Activated T-helper 1 cell treated with Interleukin-2 at 50 U/mL for 16 hours (primary cell): ENCODE data around the gene SIK3.
"Not testable (repeated sequence)": the region's sequence is repeated elsewhere in the genome, so short reads cannot be mapped to it uniquely, and the experiment has no call there.

Experiments used
- DNase-seq: peaks from one replicate; pipeline ENCODE4 v3.0.0-alpha.2; 2020; ENCODE audit warnings: low read depth

Gene SIK3

GRCh38 chr11:117098269-117099232, at the start of gene SIK3:
Gene SIK3 (minus strand): TSS chr11:117098428. CDS start chr11:117098415, 13 bp downstream.
- peak; percentile 93 for DNase-seq

DNA sequence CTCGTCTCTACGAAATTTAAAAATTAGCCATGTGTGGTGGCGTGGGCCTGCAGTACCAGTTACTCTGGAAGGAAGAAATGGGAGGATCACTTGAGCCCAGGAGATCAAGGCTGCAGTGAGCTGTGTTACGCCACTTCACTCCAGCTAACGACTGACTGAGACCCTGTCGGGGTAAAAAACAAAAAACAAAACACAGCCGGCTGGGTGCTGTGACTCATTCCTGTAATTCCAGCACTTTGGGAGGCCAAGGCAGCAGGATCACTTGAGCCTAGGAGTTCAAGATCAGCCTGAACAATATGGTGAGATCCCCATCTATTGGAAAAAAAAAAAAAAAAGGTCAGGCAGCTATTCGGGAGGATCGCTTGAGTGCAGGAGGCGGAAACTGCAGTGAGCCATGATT, 48.3 kb upstream of the SIK3 start:
- DNase-seq = no peak

DNA sequence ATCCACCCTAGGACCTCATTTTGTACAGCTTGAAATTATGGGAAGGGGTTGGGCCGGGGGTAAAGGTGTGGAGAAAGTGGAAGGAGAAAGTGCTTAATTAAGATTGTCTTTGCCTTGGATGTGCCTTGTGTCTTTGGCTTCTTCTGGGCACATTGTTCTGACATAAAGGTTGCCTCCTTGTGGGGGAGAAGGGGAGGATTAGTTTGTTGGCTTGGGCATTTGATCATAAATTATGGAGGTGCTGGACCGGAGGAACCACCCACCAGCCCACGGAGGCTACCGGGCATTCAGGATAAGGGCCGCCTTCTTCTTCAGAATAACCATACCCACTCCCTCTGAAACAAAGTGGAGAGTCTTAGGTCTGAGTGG, 47.1 kb upstream of the SIK3 start:
- no peak for DNase-seq

- DNase-seq = no peak
Observed at GRCh38 chr11:117144477-117145392, 46.5 kb upstream of the SIK3 start.

- DNase-seq = peak; percentile 91
Observed at GRCh38 chr11:117143871-117144476, 45.7 kb upstream of the SIK3 start, which contains the start of gene PAFAH1B2. Gene PAFAH1B2 (plus strand): TSS chr11:117144287. CDS start chr11:117152448, 8,161 bp downstream.

DNA sequence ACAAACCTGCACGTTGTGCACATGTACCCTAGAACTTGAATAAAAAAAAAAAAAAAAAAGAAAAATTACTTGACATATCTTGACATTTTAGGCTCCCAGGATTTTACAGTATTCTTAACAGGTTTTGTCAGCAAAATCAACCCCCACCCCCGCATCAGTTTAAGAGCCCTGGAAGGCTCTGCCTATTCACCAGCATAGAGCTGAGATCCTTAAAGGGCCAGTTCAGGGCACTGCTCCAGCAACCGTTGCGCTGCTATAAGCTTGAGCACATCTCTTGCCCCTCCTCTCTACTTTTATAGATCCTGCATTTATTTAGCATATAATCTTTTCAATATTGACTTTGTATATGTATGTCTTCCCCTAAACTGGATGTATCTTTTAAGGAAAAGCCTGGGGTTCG, 45.2 kb upstream of the SIK3 start:
- no peak for DNase-seq

GRCh38 chr11:117137223-117138086, 39.2 kb upstream of the SIK3 start:
- not testable (repeated sequence) for DNase-seq

- not testable (repeated sequence) for DNase-seq
Observed at GRCh38 chr11:117134979-117135378, 36.8 kb upstream of the SIK3 start.

DNA sequence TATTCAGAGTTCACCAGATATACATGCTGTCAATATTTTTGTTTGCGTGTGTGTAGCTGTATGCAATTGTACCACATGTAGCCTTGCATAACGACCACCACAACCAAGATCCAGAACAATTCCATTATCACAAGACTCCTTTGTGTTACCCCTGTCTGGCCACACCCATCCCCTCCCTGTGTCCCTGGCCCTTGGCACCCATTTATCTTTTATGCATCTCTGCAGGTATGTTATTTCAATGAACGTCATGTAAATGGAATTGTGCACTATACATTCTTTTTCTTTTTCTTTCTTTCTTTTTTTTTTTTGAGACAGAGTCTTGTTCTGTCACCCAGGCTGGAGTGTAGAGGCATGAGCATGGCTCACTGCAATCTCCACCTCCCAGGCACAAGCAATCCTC, 36.2 kb upstream of the SIK3 start:
- no peak for DNase-seq

GRCh38 chr11:117130879-117131278, 32.7 kb upstream of the SIK3 start:
- DNase-seq = no peak

DNA sequence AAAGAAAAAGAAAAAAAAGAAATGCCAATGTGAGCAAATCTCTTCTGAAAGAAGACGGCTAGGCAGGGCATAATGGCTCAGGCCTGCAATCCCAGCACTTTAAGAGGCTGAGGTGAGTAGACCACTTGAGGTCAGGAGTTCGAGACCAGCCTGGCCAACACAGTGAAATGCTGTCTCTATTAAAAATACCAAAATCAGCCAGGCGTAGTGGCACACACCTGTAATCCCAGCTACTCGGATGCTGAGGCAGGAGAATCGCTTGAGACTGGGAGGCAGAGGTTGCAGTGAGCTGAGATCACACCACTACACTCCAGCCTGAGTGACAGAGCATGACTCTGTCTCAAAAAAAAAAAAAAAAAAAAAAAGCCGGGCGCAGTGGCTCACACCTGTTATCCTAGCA, 32.2 kb upstream of the SIK3 start:
- not testable (repeated sequence) for DNase-seq

GRCh38 chr11:117128289-117128688, 30.1 kb upstream of the SIK3 start:
- no peak for DNase-seq

DNA sequence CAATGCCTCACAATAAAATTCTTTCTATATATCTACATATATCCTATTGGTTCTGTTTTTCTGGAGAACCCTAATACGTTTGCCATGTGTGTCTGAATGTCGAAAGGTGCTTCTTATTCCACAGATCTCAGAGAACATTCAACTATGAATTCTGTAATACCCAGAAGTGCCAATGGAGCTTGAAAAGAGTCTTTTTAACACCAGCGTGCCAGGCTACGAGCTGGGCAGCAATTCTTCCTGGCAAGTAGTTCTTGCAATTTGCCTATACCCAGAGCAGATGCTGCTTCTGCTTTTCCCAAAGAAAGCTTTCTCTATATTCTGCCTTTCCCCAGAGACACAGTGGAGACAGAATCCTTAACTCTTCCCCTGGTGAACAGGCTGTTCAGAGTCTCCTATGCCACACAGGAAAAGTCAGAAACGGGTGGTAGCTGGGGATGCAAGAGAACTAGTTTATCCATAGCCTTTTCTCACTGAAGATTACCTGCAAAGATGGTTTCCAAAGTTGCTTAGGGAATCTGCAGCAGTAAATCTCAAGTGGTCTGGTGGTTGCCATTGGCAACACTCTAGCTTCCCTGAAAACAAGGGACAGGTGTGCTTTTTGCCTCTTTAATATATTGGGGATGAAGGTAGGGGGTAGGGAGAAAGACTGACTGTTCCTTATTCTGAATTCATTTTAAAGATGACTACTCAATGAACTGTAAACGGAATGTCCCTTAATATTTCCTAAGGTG, 29.1 kb upstream of the SIK3 start:
- DNase-seq = no peak

GRCh38 chr11:117126223-117126965, 28.2 kb upstream of the SIK3 start:
- no peak for DNase-seq

DNA sequence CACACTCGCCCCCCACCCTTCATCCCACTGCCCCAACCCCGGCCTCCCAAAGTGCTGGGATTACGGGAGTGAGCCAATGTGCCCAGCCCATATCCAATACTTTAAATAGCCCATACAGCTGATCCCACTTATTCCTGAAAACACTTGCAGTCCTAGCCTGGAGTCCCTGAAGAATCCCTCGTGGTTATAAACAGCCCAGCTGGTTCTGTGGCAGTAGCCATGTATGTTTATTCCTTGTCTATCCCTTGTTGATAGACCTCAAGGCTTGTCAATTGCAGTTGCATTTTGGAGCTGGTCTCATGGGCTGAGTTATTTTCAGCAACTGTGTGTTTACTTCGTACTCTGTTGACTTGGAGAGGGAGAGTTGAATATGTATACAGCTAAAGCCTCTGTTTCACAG, 24.3 kb upstream of the SIK3 start:
- DNase-seq = no peak

DNA sequence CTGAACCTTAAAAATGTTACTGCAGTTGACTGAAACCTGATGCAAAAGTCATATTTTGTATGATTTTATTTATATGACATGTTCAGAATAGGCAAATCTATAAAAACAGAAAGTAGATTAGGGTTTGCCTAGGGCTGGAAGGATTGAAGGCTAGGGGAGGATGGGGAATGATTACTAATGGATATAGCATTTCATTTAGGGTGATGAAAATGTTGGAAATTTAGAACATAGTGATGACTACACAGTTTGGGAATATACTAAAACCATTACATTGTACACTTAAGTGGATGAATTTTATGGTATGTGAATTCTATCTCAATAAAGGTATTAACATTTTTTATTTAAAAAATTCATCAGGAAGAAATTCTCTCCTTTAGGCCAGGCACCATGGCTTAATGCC, 22.9 kb upstream of the SIK3 start:
- DNase-seq = no peak

- DNase-seq = no peak
Observed at GRCh38 chr11:117117681-117118080, 19.5 kb upstream of the SIK3 start.

DNA sequence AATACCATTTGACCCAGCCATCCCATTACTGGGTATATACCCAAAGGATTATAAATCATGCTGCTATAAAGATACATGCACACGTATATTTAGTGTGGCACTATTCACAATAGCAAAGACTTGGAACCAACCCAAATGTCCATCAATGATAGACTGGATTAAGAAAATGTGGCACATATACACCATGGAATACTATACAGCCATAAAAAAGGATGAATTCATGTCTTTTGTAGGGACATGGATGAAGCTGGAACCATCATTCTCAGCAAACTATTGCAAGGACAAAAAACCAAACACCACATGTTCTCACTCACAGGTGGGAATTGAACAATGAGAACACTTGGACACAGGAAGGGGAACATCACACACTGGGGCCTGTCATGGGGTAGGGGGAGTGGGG, 14.7 kb upstream of the SIK3 start:
- not testable (repeated sequence) for DNase-seq

GRCh38 chr11:117112497-117112896, 14.3 kb upstream of the SIK3 start:
- not testable (repeated sequence) for DNase-seq
